HEK293 (cell line): ENCODE results near the gene GPATCH3.
"Not testable (repeated sequence)": the region's sequence is repeated elsewhere in the genome, so short reads cannot be mapped to it uniquely, and the experiment has no call there.

Experiments
- CTCF ChIA-PET: fragments of 350-600 bp; formaldehyde crosslinking; extraction: SDS; loops from one replicate; lab custom pipeline; 2021; ENCODE audit warnings: antibody characterized with exemption; lab: Yijun Ruan, JAX
- POLR2A ChIA-PET: fragments of 300-600 bp; formaldehyde crosslinking; extraction: SDS; loops from one replicate; lab custom pipeline; 2020; ENCODE audit warnings: antibody characterized with exemption, inconsistent platforms; lab: Yijun Ruan, JAX
- H3K27ac ChIP-seq: fragments of 200-500 bp; sonication (Bioruptor generic); 2 replicates; pipeline ENCODE4 v1.5.1; 2014; ENCODE audit warnings: low read depth, low read length, control low read depth, inconsistent platforms; ENCODE audit errors: extremely low read depth
- H3K36me3 ChIP-seq, 2 experiments: fragments of 200-500 bp in 1 of 2; sonication (Bioruptor generic) in 1 of 2; 1 replicate in 1 of 2; 2 replicates in 1 of 2; pipeline ENCODE4 v1.5.1; 2014 to 2017; ENCODE audit warnings: inconsistent platforms in 2 of 2, low read length in 2 of 2; ENCODE audit not compliant: control insufficient read depth in 2 of 2, insufficient read depth in 1 of 2
- H3K4me1 ChIP-seq: fragments of 200-500 bp; sonication (Bioruptor generic); 2 replicates; pipeline ENCODE4 v1.5.1; 2014; ENCODE audit warnings: mild to moderate bottlenecking, low read length, inconsistent platforms; ENCODE audit not compliant: control insufficient read depth, insufficient read depth
- H3K4me3 ChIP-seq: 2 replicates; pipeline ENCODE4 v1.5.1; 2011; ENCODE audit warnings: low read depth, mild to moderate bottlenecking, control low read depth, low read length, moderate library complexity
- H3K9me3 ChIP-seq: fragments of 200-500 bp; sonication (Bioruptor generic); 2 replicates; pipeline ENCODE4 v1.5.1; 2014; ENCODE audit warnings: low read depth, low read length, inconsistent platforms; ENCODE audit not compliant: control insufficient read depth, insufficient read depth
- GLIS2 ChIP-seq: fragments of 450-650 bp; formaldehyde crosslinking; IDR thresholded peaks from 2 replicates; pipeline ENCODE4 v1.5.1; 2016; ENCODE audit warnings: missing biosample characterization, missing genetic modification characterization
- KLF7 ChIP-seq: fragments of 450-650 bp; formaldehyde crosslinking; IDR thresholded peaks from 2 replicates; pipeline ENCODE4 v1.5.1; 2016; ENCODE audit warnings: missing biosample characterization, missing genetic modification characterization, borderline replicate concordance
- OVOL3 ChIP-seq: fragments of 450-650 bp; formaldehyde crosslinking; IDR thresholded peaks from 2 replicates; pipeline ENCODE4 v1.5.1; 2016; ENCODE audit warnings: missing biosample characterization, missing genetic modification characterization
- PRDM2 ChIP-seq: fragments of 450-650 bp; formaldehyde crosslinking; IDR thresholded peaks from 2 replicates; pipeline ENCODE4 v1.5.1; 2016; ENCODE audit warnings: missing biosample characterization, missing genetic modification characterization, borderline replicate concordance
- SP3 ChIP-seq: fragments of 450-650 bp; formaldehyde crosslinking; IDR thresholded peaks from 2 replicates; pipeline ENCODE4 v1.5.1; 2016; ENCODE audit warnings: missing biosample characterization, missing genetic modification characterization
- YY1 ChIP-seq: fragments of 450-650 bp; formaldehyde crosslinking; IDR thresholded peaks from 2 replicates; pipeline ENCODE4 v1.5.1; 2018; ENCODE audit warnings: missing biosample characterization, missing genetic modification characterization
- ZIC2 ChIP-seq: fragments of 450-650 bp; formaldehyde crosslinking; IDR thresholded peaks from 2 replicates; pipeline ENCODE4 v1.5.1; 2016; ENCODE audit warnings: missing biosample characterization, missing genetic modification characterization
- ZNF112 ChIP-seq: fragments of 450-650 bp; formaldehyde crosslinking; IDR thresholded peaks from 2 replicates; pipeline ENCODE4 v1.5.0; 2017; ENCODE audit warnings: missing biosample characterization, missing genetic modification characterization
- ZNF132 ChIP-seq: fragments of 450-650 bp; formaldehyde crosslinking; IDR thresholded peaks from 2 replicates; pipeline ENCODE4 v1.5.1; 2017; ENCODE audit warnings: missing biosample characterization, missing genetic modification characterization, borderline replicate concordance
- ZNF19 ChIP-seq: fragments of 450-650 bp; formaldehyde crosslinking; IDR thresholded peaks from 2 replicates; pipeline ENCODE4; 2016; ENCODE audit warnings: missing biosample characterization, missing genetic modification characterization, low read depth
- ZNF292 ChIP-seq: fragments of 450-650 bp; formaldehyde crosslinking; IDR thresholded peaks from 2 replicates; pipeline ENCODE4 v1.5.1; 2016; ENCODE audit warnings: low read depth, missing biosample characterization, missing genetic modification characterization, borderline replicate concordance
- ZNF398 ChIP-seq: fragments of 450-650 bp; formaldehyde crosslinking; IDR thresholded peaks from 2 replicates; pipeline ENCODE4 v1.5.1; 2017; ENCODE audit warnings: missing biosample characterization, missing genetic modification characterization
- ZNF501 ChIP-seq: fragments of 450-650 bp; formaldehyde crosslinking; IDR thresholded peaks from 2 replicates; pipeline ENCODE4 v1.5.1; 2016; ENCODE audit warnings: missing biosample characterization, missing genetic modification characterization
- ZNF580 ChIP-seq: fragments of 450-650 bp; formaldehyde crosslinking; IDR thresholded peaks from 2 replicates; pipeline ENCODE4 v1.5.1; 2016; ENCODE audit warnings: missing biosample characterization, missing genetic modification characterization
- ZNF596 ChIP-seq: fragments of 450-650 bp; IDR thresholded peaks from 2 replicates; pipeline ENCODE4 v1.5.0; 2018; ENCODE audit warnings: missing biosample characterization, mild to moderate bottlenecking, missing genetic modification characterization, moderate library complexity
- ZNF629 ChIP-seq: fragments of 450-650 bp; formaldehyde crosslinking; IDR thresholded peaks from 2 replicates; pipeline ENCODE4 v1.5.1; 2017; ENCODE audit warnings: missing biosample characterization, missing genetic modification characterization

The GPATCH3 gene

GRCh38 chr1:26949266-26949925 lies 49.1 kb upstream of the GPATCH3 start:
- peaks cover 12 to 35% of the 10 kb centered on the region in 2 experiments; a peak in 2 of 3 replicates for H3K36me3 ChIP-seq
- POLR2A ChIA-PET = no interaction called here
- H3K27ac ChIP-seq = no peak overlapping the region

GRCh38 chr1:26948725-26949057 lies 48.4 kb upstream of the GPATCH3 start:
- H3K9me3 ChIP-seq, H3K27ac ChIP-seq, POLR2A ChIA-PET, H3K4me3 ChIP-seq, CTCF ChIA-PET, H3K4me1 ChIP-seq: not testable (repeated sequence)
- peaks cover 19 to 42% of the 10 kb centered on the region in 2 experiments; a peak in 2 of 3 replicates for H3K36me3 ChIP-seq

More at GRCh38 chr1:26949266-26949925, 49.1 kb upstream of the GPATCH3 start:
- Histone ChIP-seq H3K4me1 (no peaks in the 10 kb centered on the region), H3K9me3 (no peaks in the 10 kb centered on the region), H3K4me3 (no peak overlapping the region)
- CTCF ChIA-PET = no interaction called here
- TF ChIP-seq ZNF501 (tag by site-specific recombination) (no peak), ZNF629 (no peak), OVOL3 (tag by site-specific recombination) (no peak), ZNF292 (no peak), PRDM2 (tag by site-specific recombination) (no peak), YY1 (tag by site-specific recombination) (no peak), ZNF398 (tag by site-specific recombination) (no peak), ZNF112 (no peak), ZNF132 (tag by site-specific recombination) (no peak), KLF7 (tag by site-specific recombination) (no peak), ZIC2 (tag by site-specific recombination) (no peak), GLIS2 (no peak), ZNF580 (no peak), ZNF596 (no peak), ZNF19 (no peak), SP3 (tag by site-specific recombination) (no peak)
